HepG2 (cell line): ENCODE measurements around the gene NISCH. TPM values are rescaled to one million over a fixed set of nuclear protein-coding genes. Genes with fewer than 3 reads are reported as not detected.

Source experiments
- CCDC6 ChIP-seq: sonication (generic); formaldehyde crosslinking; IDR thresholded peaks from 2 replicates; pipeline ENCODE4 v1.8.1; 2022; ENCODE audit warnings: mild to moderate bottlenecking, missing genetic modification reagents, moderate library complexity
- DMTF1 ChIP-seq: sonication (generic); formaldehyde crosslinking; IDR thresholded peaks from 2 replicates; pipeline ENCODE4 v1.4.0; 2020; ENCODE audit warnings: mild to moderate bottlenecking, missing genetic modification reagents
- HDAC1 ChIP-seq: sonication (generic); formaldehyde crosslinking; IDR thresholded peaks from 2 replicates; pipeline ENCODE4 v1.5.1; 2020; ENCODE audit warnings: mild to moderate bottlenecking, missing genetic modification reagents
- JARID2 ChIP-seq: sonication (generic); formaldehyde crosslinking; IDR thresholded peaks from 2 replicates; pipeline ENCODE4 v1.8.1; 2023; ENCODE audit warnings: missing genetic modification reagents, inconsistent platforms; ENCODE audit not compliant: insufficient replicate concordance
- JUND ChIP-seq: sonication (generic); formaldehyde crosslinking; IDR thresholded peaks from 2 replicates; pipeline ENCODE4 v1.8.0; 2022; ENCODE audit warnings: mild to moderate bottlenecking, missing genetic modification reagents
- MLLT10 ChIP-seq: sonication (generic); formaldehyde crosslinking; IDR thresholded peaks from 2 replicates; pipeline ENCODE4 v1.4.0; 2020; ENCODE audit warnings: missing genetic modification reagents
- MTA3 ChIP-seq: sonication (generic); formaldehyde crosslinking; IDR thresholded peaks from 2 replicates; pipeline ENCODE4 v1.4.0; 2020; ENCODE audit warnings: missing genetic modification reagents
- PHF20 ChIP-seq: sonication (generic); formaldehyde crosslinking; IDR thresholded peaks from 2 replicates; pipeline ENCODE4 v1.5.0; 2020; ENCODE audit warnings: mild to moderate bottlenecking, missing genetic modification reagents
- SP4 ChIP-seq: sonication (generic); formaldehyde crosslinking; IDR thresholded peaks from 2 replicates; pipeline ENCODE4 v1.8.1; 2023; ENCODE audit warnings: mild to moderate bottlenecking, missing genetic modification reagents
- SRSF1 ChIP-seq: fragments of 200-400 bp; formaldehyde crosslinking; optimal IDR thresholded peaks from 2 replicates; pipeline ENCODE3; 2017; ENCODE audit warnings: mild to moderate bottlenecking, low read depth, low read length, moderate library complexity
- TBX2 ChIP-seq: sonication (generic); formaldehyde crosslinking; IDR thresholded peaks from 2 replicates; pipeline ENCODE4 v1.5.0; 2020; ENCODE audit warnings: missing genetic modification reagents, mild to moderate bottlenecking, borderline replicate concordance
- ZBTB2 ChIP-seq: sonication (generic); formaldehyde crosslinking; IDR thresholded peaks from 2 replicates; pipeline ENCODE4 v1.8.0; 2022; ENCODE audit warnings: low read depth, missing genetic modification reagents
- ZNF24 ChIP-seq: fragments of 450-650 bp; IDR thresholded peaks from 2 replicates; pipeline ENCODE4 v1.6.1; 2017; ENCODE audit warnings: antibody characterized with exemption, mild to moderate bottlenecking
- ZNF484 ChIP-seq: sonication (generic); formaldehyde crosslinking; IDR thresholded peaks from 2 replicates; pipeline ENCODE4 v1.5.1; 2020; ENCODE audit warnings: mild to moderate bottlenecking, low read depth, missing genetic modification reagents, borderline replicate concordance
- ZNF564 ChIP-seq: sonication (generic); formaldehyde crosslinking; IDR thresholded peaks from 2 replicates; pipeline ENCODE4 v1.8.1; 2023; ENCODE audit warnings: mild to moderate bottlenecking, missing genetic modification reagents
- ZNF773 ChIP-seq: sonication (generic); formaldehyde crosslinking; IDR thresholded peaks from 2 replicates; pipeline ENCODE4 v1.4.0; 2020; ENCODE audit warnings: missing genetic modification reagents, borderline replicate concordance
- ZNF781 ChIP-seq: sonication (generic); formaldehyde crosslinking; IDR thresholded peaks from 2 replicates; pipeline ENCODE4 v1.5.1; 2020; ENCODE audit warnings: borderline replicate concordance, mild to moderate bottlenecking, missing genetic modification reagents; ENCODE audit errors: not compliant biosample characterization
- polyA plus RNA-seq, 8 experiments: library from polyadenylated mRNA; depleted of rRNA in 3 of 8; stranded (reverse) in 7 of 8; unstranded in 1 of 8; fragments of >200 nt; fragmentation: Illumina TruSeq in 4 of 8; extraction: Trizol in 4 of 8; gene quantifications; 2 replicates each; pipeline versions ENCODE4 v1.2.1 to v1.2.3, GENCODE V29; 2011 to 2016; ENCODE audit warnings: low read depth in 4 of 8, missing spikeins in 1 of 8, mixed read lengths in 1 of 8; ENCODE audit not compliant: insufficient read depth in 1 of 8
- total RNA-seq, 5 experiments: library from RNA; depleted of rRNA; stranded (reverse); fragments of >200 nt; fragmentation: Illumina TruSeq; extraction: Trizol; gene quantifications; 2 replicates each; pipeline ENCODE4 v1.2.3, GENCODE V29; 2016; ENCODE audit warnings: low read depth in 1 of 5
- TF ChIP-seq, protein P1 (sequence below): sonication (generic); formaldehyde crosslinking; IDR thresholded peaks from 2 replicates; pipeline ENCODE4 v1.4.0; 2020; ENCODE audit warnings: missing genetic modification reagents, borderline replicate concordance

The NISCH gene
- total and polyA plus RNA-seq, 2 of the 13 experiments (the other 11 are each of a cell fraction or from before 2014, with no cell fraction given), result 27.0 to 47.6 TPM

- TF ChIP-seq, protein P1, sequence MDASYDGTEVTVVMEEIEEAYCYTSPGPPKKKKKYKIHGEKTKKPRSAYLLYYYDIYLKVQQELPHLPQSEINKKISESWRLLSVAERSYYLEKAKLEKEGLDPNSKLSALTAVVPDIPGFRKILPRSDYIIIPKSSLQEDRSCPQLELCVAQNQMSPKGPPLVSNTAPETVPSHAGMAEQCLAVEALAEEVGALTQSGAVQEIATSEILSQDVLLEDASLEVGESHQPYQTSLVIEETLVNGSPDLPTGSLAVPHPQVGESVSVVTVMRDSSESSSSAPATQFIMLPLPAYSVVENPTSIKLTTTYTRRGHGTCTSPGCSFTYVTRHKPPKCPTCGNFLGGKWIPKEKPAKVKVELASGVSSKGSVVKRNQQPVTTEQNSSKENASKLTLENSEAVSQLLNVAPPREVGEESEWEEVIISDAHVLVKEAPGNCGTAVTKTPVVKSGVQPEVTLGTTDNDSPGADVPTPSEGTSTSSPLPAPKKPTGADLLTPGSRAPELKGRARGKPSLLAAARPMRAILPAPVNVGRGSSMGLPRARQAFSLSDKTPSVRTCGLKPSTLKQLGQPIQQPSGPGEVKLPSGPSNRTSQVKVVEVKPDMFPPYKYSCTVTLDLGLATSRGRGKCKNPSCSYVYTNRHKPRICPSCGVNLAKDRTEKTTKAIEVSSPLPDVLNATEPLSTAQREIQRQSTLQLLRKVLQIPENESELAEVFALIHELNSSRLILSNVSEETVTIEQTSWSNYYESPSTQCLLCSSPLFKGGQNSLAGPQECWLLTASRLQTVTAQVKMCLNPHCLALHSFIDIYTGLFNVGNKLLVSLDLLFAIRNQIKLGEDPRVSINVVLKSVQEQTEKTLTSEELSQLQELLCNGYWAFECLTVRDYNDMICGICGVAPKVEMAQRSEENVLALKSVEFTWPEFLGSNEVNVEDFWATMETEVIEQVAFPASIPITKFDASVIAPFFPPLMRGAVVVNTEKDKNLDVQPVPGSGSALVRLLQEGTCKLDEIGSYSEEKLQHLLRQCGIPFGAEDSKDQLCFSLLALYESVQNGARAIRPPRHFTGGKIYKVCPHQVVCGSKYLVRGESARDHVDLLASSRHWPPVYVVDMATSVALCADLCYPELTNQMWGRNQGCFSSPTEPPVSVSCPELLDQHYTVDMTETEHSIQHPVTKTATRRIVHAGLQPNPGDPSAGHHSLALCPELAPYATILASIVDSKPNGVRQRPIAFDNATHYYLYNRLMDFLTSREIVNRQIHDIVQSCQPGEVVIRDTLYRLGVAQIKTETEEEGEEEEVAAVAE (CRISPR knock-in tag), result no peak
- TF ChIP-seq PHF20 (CRISPR knock-in tag) (no peak), ZNF24 (no peak), ZNF781 (CRISPR knock-in tag) (no peak), CCDC6 (no peak), ZNF564 (CRISPR knock-in tag) (no peak), MLLT10 (CRISPR knock-in tag) (no peak), MTA3 (CRISPR knock-in tag) (no peak), ZNF773 (no peak), DMTF1 (no peak), JARID2 (CRISPR knock-in tag) (no peak), SRSF1 (no peak), TBX2 (CRISPR knock-in tag) (no peak), HDAC1 (peak; percentile 15; the same call in 1 of the 2 replicates), ZNF484 (no peak), ZBTB2 (CRISPR knock-in tag) (no peak), SP4 (CRISPR knock-in tag) (no peak; the same call in 1 of the 2 replicates), JUND (CRISPR knock-in tag) (0 out of 2 replicates have a peak, but pooled peaks have one; percentile 47)
Observed at GRCh38 chr3:52495777-52496602, 40.6 kb downstream of the NISCH start (continued).
